Fibroblast of villous mesenchyme (primary cell): ENCODE measurements around the gene RPL35A. TPM values are rescaled to one million over a fixed set of nuclear protein-coding genes. Genes with fewer than 3 reads are reported as not detected.

Experiments used
- DNase-seq: peaks from one replicate; pipeline ENCODE4 v3.0.0-alpha.2; 2010; ENCODE audit warnings: low read depth
- H3K4me3 ChIP-seq: 2 replicates; pipeline ENCODE4 v1.5.1; 2011; ENCODE audit warnings: low read depth, mild to moderate bottlenecking, low read length
- CTCF ChIP-seq: IDR thresholded peaks from 2 replicates; pipeline ENCODE4 v1.5.1; 2012; ENCODE audit warnings: low read depth, mild to moderate bottlenecking, low read length; ENCODE audit not compliant: insufficient read depth
- total RNA-seq: library from RNA; depleted of rRNA; stranded (reverse); fragments of >200 nt; gene quantifications from 2 replicates; pipeline ENCODE4 v1.2.3, GENCODE V29; 2012

Gene RPL35A
- total RNA-seq, 1 donor = 453 TPM

GRCh38 chr3:197940745-197941384 is 9.1 kb upstream of the RPL35A start:
- TF ChIP-seq CTCF = no peak

GRCh38 chr3:197942956-197943556 is 6.9 kb upstream of the RPL35A start:
- TF ChIP-seq CTCF = peak; percentile 86
- H3K4me3 ChIP-seq = no peak overlapping the region
- peak; percentile 55 for DNase-seq

More at GRCh38 chr3:197940745-197941384, 9.1 kb upstream of the RPL35A start:
- DNase-seq = no peak
- no peak overlapping the region for H3K4me3 ChIP-seq

- H3K4me3 ChIP-seq = peak overlapping the region; percentile 90
- no peak for DNase-seq
- TF ChIP-seq CTCF = no peak
Measured at GRCh38 chr3:197949191-197949777, 706 bp upstream of the RPL35A start.

- peak overlapping the region; percentile 90 for H3K4me3 ChIP-seq
- no peak for TF ChIP-seq CTCF
Measured at GRCh38 chr3:197950677-197951061, 679 bp downstream of the RPL35A start.

GRCh38 chr3:197951392-197951990 is 1.5 kb downstream of the RPL35A start:
- H3K4me3 ChIP-seq = peak overlapping the region; percentile 90
- no peak for DNase-seq
- no peak for TF ChIP-seq CTCF

More at GRCh38 chr3:197950677-197951061, 679 bp downstream of the RPL35A start:
- no peak for DNase-seq

GRCh38 chr3:197952440-197952839 is 2.5 kb downstream of the RPL35A start:
- H3K4me3 ChIP-seq = peak overlapping the region; percentile 90
- no peak for DNase-seq
- TF ChIP-seq CTCF = no peak
